HS-5 (cell line): ENCODE measurements around the gene ITGA6.

Source experiments
- DNase-seq: peaks from one replicate; pipeline ENCODE4 v3.0.0-alpha.2; 2012; ENCODE audit warnings: low read depth

ITGA6 gene

DNA sequence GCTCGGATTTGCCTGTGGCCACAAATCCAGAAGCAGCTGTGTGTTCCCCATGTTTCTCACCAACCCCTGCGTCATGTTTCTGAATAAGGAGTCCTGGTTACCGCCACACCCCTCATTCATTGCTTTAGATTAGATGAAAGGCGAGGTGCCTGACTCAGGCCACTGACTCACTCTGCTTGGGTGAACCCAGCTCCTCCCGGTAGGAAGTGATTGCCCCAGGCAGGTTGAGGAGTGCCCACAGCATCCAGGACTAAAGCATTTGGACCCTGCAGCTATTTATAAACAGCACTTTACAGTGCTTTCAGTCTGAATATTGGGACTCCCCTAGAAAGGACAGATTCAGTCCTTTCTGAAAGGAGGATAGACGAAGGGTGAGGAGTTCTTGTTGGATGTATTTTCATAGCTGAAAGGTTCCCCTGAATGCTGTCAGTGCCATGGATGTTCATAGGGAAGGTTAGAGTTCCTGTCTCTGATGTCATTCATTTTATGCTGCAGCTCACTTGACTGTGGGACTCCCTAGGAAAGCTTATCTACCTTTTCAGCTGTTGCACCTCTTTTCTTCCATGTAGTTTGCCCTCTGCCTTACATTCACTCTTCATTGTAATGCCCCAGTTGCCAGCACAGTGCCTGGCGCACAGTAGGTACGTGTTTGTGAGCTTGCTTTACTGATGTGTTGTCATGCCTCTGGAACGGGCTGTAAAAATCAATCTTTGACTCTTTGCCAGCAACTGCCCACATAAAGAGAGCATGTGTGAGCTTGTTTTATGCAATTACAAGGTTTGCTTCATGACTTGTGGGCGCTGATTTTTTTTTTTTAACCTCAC is 14.9 kb downstream of the ITGA6 start:
- peak; percentile 96 for DNase-seq

DNA sequence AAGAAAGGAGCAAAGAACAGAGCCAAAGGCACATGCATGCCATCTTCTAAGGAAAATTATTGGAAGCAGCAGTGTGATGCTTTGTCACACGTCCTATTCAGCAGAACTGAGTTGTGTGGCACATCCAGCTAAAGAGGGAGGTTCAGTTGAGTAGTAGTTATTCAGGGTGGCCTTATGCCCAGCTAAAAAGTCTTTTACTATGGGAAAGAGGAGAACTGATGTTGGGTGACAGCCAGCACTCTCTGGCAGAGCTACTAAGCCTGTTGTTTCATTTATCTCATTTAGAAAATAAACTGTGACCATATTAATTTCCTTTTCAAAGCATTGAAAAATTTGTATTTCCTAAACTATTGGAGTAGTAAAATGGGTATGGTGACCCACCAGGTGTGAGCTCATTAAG is 18.5 kb downstream of the ITGA6 start:
- DNase-seq: no peak

DNA sequence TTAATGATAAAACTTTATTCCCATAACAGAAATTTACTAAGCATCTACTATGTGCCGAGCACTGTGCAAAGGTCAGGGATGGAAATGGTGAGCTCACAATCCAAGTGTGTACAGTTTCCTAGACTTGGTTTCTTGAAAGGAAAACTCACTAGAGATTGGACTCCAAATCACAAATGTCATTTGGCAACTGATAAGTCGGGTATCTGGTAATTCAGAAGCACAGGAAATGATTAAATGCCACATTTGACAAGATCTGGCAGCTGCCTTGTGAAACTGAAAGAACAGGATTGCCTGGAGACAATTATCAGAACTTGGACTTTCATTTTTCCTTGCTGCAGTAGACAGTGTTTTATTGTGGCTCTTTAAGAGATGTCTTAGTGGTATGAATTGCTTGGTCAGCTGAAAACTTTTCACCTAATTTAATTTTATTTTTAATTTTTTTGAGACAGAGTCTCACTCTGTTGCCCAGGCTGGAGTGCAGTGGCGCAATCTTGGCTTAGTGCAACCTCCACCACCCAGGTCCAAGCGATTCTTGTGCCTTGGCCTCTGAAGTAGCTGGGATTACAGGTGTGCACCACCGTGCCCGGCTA is 19.2 kb downstream of the ITGA6 start:
- DNase-seq: no peak

DNA sequence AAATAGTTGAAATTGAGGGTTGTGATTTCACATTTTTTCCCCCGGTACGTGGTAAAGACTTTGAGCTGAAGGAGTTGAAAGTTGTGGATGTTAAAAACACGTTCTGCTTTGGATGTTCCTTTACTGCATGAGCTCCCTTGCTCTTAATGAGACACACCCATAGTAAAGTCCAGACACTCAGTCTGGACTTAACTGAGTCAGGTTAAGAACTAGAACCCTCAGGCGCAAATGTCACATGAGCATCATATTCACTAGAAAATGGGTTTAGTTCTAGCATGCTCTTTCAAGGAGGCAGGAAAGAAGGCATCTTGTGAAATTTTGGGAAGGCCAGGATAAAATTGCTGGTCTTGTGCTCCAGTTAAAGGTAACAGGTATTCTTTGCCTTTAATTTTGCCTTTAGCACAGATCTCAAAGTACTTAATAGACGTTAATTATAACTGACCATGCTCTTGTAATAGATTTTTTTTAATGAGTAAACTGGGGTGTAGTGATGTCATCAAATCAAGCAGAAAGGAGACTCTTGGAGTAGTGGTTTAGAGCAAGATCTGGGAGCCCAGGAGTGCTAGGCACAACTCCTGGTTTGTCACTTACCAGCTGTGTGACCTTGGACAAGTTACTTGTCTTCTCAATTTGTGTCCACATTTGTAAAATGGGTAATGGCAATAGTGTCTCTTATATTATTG is 20.6 kb downstream of the ITGA6 start:
- no peak for DNase-seq

DNA sequence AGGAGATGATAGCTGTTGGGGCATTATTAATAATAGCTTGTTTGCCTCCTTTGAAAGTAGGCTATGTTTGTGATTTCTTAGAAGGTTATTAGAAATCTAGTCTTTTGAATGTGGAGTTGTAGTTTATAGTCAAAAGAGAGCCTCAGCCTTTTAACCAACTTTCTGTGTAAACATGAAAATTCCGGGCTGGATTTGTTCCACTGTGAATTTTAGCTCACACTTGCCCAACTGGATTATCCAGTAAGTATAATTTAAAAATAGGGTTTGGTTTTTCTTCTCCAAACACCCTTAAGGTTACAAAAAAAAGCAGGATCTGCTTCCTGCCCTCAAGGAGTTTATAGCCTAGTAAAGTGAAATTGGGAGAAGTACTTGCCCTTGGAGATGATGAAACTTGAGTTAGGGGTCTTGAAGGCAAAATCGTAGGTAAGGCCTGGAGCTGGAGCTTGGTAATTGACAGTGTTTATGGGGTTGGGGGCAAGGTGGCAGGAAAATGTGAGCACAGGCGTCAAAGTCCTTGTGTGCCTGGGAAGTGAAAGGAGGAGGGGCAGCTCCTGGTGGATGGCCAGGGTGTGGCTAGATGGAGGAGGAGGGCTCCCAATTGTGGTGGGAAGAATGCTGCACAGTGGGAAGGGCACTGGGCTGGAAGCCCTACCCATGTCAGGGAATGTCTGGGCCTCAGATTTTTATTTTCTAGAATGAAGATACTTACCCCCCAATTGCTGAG is 21.3 kb downstream of the ITGA6 start:
- no peak for DNase-seq

DNA sequence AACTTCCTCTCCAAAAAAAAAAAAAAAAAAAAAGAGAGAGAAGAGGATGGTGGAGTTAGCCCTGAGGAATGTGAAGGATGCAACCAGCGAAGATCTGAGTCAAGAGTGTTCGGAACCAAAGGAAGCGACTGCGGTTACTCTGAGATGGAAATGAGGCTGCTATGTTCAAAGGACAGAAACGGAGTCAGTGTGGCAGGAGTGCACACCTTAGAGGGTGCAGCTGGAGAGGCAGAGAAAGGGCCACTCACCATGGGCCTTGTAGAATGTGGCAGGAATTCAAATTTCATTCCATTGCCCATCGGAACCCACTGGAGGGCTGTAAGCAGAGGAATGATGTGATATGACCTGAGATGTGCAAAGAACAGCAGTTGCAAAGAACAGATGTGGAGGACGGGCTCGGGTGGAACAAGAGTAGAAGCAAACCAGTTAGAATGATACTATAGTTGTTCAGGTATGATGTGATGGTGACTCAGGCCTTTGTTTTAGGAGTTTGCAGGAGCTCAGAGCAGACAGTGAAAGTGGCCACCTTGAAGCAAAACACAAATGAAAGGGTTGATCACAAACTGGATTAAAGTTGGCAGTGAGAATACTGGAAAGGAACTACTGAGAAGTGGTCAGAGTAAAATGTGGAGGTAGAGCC is 22.6 kb downstream of the ITGA6 start:
- no peak for DNase-seq

DNA sequence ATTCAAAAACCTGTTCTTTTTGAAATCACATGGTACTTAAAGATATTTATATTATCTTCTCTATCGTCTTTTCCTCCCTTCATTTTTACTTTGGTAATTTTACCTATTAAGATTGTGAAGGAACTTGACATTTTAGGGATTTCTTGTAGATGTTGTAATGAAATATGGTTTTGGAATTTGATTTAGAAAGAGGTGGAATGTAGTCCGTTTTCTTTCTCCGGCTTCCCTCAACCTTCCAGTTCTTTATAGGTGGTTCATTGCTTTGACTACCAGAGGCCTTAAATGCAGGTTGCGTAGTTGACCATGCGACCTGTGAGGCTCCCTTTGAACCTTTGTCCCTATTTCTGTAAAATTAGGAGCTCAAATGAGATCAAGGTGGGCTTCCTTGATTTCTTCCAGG is 24.5 kb downstream of the ITGA6 start:
- DNase-seq: no peak

DNA sequence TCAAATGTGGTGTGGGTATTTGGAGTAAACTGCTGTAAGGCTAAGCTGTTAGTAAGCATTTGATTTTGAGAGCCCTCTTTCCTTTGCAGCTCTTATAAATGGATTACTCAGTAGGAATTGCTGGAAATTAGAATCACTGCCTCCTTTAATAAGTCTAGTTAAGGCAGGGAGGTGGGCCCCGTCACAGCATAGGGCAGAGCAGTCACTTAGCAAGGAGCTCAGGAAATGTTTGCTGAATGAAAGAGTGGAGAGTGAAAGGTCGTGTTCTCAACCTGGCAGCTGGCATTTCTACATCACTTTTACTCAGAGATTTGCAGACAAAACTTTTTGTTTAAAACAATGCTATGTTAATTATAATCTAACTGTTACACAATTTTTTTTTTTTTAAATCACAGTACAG is 25.5 kb downstream of the ITGA6 start:
- no peak for DNase-seq

DNA sequence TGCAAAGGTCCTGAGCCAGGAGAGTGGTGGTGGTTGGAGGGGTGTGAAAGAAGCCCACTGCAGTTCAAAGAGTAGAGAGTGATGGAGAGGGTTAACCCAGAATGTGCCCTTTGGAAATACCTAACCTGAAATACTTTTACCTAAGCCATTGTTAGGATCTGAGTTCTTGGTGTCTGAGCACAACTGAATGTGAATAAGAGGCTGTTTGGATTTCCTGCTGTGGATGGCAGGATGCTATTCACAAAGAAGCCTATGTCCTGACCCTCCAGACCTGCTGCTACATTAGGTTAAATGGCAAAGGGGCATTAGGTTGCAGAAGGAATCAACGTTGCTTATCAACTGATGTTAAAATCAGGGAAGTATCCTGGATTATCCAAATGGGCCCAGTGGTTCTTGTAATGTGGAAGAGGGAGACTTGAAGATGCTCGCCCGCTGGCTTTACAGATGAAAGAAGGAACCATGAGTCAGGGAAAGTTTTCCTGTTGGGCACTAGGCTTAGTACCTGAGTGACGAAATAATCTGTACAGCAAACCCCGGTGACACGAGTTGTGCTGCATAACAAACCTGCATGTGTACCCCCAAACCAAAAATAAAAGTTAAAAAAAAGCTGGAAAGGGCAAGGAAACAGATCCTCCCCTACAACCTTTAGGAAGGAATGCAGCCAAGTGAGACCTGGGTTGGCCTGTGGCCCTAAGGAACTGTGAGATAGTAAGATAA is 27.2 kb downstream of the ITGA6 start:
- no peak for DNase-seq

DNA sequence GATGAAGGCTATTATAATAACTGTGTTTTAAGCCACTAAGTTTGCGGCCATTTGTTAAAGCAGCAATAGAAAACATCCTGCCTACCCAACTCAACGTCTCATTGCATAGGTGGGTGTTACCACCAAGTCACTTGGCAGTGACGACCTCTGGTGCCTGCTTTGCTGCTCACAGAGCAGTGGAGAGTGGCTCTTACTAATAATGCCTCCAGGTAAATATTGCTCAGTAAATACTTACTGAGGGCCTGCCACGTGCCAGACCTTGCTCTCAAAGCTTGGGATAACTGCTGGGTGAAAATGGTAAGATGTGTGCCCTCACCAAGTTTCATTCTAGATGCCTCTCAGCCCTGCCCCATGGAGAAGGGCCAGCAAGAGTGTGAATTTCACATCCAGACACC is 27.7 kb downstream of the ITGA6 start:
- DNase-seq: no peak

DNA sequence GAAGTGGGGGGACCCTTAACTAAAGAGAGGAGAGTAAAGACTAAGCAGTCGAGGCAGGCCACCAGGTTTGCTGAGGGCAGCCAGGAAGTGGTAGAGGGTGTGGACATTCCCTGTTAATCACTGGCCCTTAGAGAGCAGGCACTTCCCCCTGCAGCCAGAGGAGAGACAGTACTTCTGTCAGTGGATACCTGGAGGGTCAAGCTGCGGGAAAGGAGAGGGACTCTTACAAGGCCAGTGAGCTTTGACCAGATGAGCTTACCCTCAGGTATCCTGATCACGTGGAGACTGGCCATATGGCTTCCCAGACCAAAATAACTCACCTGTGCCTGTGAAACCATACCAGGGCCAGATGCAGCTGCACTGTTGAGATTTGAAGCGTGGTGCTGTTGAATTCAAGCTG is 28.6 kb downstream of the ITGA6 start:
- DNase-seq: no peak

DNA sequence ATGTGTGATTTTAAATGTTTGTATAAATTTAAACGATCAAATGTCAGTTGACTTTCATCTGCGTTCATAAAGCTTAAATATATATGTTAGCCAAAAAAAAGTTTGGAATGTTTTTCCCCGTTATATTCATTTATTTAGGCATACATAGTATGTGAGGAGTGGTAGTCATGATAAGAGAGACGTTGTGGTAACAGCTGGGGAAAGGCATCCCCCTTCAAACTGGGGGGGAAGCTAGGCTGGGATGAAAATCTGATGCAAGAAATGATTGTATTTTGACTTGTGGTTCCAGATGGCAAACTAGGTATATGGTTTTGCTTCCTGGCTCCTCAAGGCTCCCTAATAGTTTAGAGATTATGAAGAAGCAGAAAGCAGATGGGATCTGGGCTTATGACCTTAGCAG is 30.1 kb downstream of the ITGA6 start:
- no peak for DNase-seq

DNA sequence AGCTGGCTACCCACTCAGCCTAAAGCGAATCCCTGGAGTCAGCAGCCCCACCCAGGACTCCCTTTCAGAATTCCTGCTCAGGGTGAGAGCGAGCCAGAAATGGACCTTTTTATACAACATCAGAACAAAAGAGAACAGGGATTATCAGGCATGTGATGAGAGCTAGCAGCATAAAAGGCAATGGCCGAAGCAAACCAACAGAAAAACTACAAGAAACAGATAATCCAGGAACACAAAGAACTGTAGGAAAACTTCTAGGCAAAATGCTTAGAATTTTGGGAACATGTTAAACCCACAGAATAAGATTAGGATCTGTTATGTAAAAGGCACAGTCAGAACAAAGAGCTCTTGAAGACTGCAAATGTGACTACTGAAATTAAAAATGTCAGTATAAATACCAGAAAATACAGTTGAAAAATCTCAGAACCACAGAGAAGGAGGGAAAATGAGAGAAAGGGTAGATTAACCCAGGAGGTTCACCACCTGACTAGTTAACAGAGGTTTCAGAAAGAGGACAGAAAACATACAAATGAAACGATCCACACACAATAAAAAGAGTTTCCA is 31.3 kb downstream of the ITGA6 start:
- no peak for DNase-seq

DNA sequence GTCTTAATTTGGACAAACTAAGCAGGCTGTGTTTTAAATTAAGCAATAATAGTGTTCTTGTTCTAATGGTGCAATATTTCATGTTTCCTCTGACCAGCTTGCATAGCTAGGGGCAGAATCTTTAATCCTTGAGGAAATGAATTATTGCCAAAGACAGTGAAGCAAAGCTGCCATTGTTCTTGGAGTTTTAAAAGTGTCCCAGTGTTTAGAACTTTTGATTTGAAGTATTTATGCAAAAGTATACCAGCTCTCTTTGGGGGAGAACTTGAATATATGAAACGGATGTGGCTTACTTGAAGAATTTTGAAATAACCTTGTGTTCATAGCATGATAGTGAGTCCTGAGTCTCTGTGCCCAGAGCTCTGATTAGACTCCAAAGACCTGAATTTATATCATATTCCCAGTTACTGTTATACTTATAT is 33.4 kb downstream of the ITGA6 start:
- DNase-seq: no peak

DNA sequence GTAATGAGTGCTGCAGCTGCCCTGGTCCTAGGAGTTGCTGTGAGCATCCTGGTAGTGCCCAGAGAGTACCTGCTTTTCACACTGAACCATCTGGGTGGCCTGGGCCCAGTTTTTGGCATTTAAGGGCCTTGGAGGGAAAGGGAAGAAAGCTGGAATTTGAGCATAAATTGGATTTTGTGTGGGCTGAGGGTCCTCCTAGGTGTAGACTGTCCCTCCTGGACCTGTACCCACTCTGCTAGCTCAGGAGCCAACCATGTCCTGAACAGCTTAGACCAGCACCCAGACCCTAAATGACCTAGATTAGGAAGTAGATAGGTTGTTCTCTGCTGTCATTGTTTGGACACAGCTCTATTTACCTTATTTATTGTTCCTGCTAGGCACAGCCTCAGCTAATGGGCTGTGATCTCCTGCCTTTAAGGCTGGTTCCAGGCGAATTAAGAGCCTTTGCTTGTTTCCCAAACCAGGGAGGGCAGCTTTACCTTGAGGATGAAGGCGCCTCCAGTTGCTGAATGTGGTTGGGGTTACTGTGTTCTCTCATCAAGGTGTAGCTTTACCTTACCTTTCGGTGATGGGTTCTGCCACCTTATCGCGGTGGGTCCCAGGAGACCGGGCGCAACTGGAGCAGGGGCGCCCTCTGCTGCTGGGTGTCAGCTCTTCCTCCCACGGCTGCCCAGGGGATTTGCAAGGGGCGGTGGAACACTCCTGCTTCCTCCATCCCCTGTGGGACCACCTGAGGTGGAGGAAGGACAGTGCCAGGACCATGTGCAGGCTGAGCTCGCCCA is 34.4 kb downstream of the ITGA6 start:
- DNase-seq: no peak

DNA sequence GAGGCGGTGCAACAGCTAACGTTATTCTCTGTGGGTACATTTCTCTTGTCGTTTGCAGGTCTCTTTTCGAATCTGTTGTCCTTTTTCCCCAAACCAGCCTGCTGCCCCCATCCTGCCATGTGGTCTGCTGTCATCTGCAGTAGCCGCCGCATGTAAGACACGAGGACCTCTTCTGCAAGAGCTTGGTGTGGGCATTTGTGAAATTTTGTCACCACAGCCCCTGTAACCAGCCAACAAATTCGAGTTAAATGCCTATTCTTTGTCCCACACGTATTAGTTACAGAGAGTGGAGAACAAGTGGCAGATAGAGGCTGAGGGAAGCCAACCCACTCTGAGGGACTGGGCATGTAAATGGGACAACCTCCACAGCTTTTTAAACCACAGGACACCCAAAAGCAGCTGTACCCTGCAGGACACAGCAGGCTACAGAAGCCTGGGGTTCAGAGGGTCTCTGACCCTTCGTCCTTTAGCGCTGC is 35.0 kb downstream of the ITGA6 start:
- DNase-seq: no peak

DNA sequence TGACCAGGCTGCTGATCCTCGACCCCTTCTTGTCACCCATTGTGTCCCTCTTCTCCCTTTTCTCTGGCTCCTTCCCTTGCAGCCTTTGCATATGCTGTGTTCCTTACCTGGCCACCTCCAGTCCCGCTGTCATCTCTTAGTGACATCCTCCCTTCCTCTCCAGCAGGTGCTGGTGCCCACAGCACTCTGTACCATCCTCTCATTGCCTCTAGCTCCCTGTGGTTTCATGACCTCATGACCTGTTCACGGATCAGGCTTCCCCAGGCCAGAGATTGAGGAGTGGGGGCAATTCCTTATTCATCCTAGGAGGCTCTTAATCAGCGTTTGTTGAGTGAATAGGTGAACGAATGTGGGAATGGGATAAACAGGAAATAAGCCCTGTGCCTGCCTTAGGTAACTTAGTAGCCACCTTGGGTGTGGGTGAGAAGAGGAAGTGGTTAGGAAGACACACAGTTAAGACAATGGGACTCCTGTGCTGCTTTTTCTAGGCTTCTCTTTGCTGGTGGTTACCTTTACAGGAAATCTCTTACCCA is 35.5 kb downstream of the ITGA6 start:
- DNase-seq: no peak

DNA sequence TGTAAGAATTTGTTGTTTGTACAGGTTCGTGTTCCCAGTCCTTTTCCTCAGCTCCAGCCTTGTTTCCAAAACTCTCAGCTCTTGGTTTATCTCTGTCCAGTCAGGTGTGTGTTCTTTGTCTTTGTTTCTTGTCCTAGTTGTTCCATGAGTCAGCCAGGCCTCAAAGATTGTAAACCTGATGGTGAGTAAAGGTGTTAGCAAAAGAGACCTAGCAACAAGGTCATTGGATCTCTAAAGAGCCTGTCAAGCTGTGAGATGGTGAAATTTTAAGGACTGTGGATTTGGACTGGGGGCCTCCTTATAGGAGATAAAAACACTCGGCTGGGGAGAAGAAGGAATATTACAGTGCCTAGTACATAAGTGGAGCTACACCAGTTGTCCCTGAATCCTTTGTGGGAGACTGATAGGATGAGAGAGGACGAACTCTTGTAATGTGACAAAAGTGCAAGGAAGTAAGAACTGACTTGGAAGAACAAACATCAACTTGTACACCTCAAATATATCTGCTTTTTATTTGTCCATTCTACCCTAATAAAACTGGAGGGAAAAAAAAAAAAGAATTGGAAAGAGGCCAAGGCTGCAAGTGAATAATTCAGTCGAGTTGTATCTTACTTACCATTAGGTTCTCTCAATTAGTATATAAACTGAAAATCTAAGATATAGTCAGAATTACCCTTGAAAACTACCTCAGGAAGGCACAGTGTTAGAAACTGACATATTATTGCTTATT is 37.2 kb downstream of the ITGA6 start:
- no peak for DNase-seq
